ENCODE results near the gene GMPR. TPM values are rescaled to one million over a fixed set of nuclear protein-coding genes. Genes with fewer than 3 reads are reported as not detected.

Gene GMPR
- total and polyA plus RNA-seq, 10 of the 15 experiments (the other 5 are each of a cell fraction or from before 2014, with no cell fraction given) = 0.15 to 1.8 (median 0.49) TPM; not detected in 1

GRCh38 chr6:16224409-16224808 lies 14.0 kb upstream of the GMPR start:
- POLR2A ChIA-PET = interaction anchor here (1.0 kb wide), 1 partner anchor 975 kb away, joined by 4 read pairs; no protein-coding TSS in a partner anchor
- intact Hi-C loops (cut with micrococcal nuclease; ENCODE audit: unreplicated experiment) = no loop called here
- Histone ChIP-seq H3K9ac (ENCODE audit: control insufficient read depth, insufficient read depth, low read length) (no peak overlapping the region), H4K20me1 (ENCODE audit: control insufficient read depth, insufficient read depth) (no peaks in the 10 kb centered on the region), H3K27ac (ENCODE audit: control insufficient read depth, insufficient read depth) (no peak overlapping the region), H3K9me3 (replicated peaks; ENCODE audit: control insufficient read depth, insufficient read depth, low read length) (no peaks in the 10 kb centered on the region), H3K4me1 (ENCODE audit: control insufficient read depth, insufficient read depth, low read length) (no peaks in the 10 kb centered on the region), H3K4me2 (ENCODE audit: control insufficient read depth, insufficient read depth) (no peak overlapping the region), H2AFZ (ENCODE audit: control insufficient read depth, low read depth, low read length) (no peak overlapping the region), H3K36me3 (ENCODE audit: control insufficient read depth in 2 of 2, insufficient read depth in 2 of 2, low read length in 1 of 2) (no peaks in the 10 kb centered on the region), H3K27me3 (replicated peaks in 1 of 2; ENCODE audit: control insufficient read depth in 2 of 2, insufficient read depth in 2 of 2, low read length in 1 of 2) (no peaks in the 10 kb centered on the region; a peak in 1 of 4 replicates), H3K79me2 (ENCODE audit: control insufficient read depth, insufficient read depth, low read length) (no peaks in the 10 kb centered on the region), H3K4me3 (no peak overlapping the region)
- ATAC-seq (0 out of 3 replicates have a peak, but pooled peaks have one; percentile 24), FAIRE-seq (no peak), DNase-seq (ENCODE audit: low read depth, low spot score) (no peak)
- TF ChIP-seq RAD51 (IDR thresholded peaks at IDR 0.05) (no peak), NBN (IDR thresholded peaks at IDR 0.05) (no peak), HCFC1 (IDR thresholded peaks at IDR 0.05; ENCODE audit: low read length) (no peak), ATF2 (IDR thresholded peaks at IDR 0.05; ENCODE audit: low read length) (no peak), BMI1 (IDR thresholded peaks at IDR 0.05; ENCODE audit: borderline replicate concordance) (no peak), CBX3 (IDR thresholded peaks at IDR 0.05; ENCODE audit: borderline replicate concordance, low read depth) (no peak)
- RAD21 ChIA-PET (ENCODE audit: unreplicated experiment) = no interaction called here
- SMC1A ChIA-PET (ENCODE audit: uncharacterized antibody, unreplicated experiment) = interaction anchor here (0.6 to 1.3 kb wide), 4 partner anchors 18 to 1423 kb away, joined by 3 to 4 read pairs (median 4); no protein-coding TSS in a partner anchor
- WGBS (ENCODE audit: insufficient coverage, insufficient replicate concordance, low lambda C conversion rate, missing lambda C conversion rate) = 61% methylated on average over 8 of the region's 8 CpGs
- CTCF ChIA-PET = interaction anchor here (1.0 kb wide), 2 partner anchors 19 to 62 kb away, joined by 3 read pairs; no protein-coding TSS in a partner anchor
- in situ Hi-C loops (cut with MboI) = no loop called here
- BruUV-seq (replicated peaks) = no TSS peak
